Dendritic cell treated with granulocyte-macrophage colony-stimulating factor and Interleukin-4, amounts not matched to agents 40 ng/mL and 50 ng/mL, for 4 days (primary cell): ENCODE data around the gene RPAP2.

Source experiments
- H3K27ac Mint-ChIP-seq: one replicate; pipeline ENCODE4 v1.8.0; 2022; ENCODE audit warnings: mild to moderate bottlenecking, mixed read lengths
- H3K27me3 Mint-ChIP-seq: one replicate; pipeline ENCODE4 v1.8.0; 2022; ENCODE audit warnings: mild to moderate bottlenecking, mixed read lengths
- H3K36me3 Mint-ChIP-seq: one replicate; pipeline ENCODE4 v1.8.0; 2022; ENCODE audit warnings: low read depth, mixed read lengths
- H3K4me1 Mint-ChIP-seq: one replicate; pipeline ENCODE4 v1.8.0; 2022; ENCODE audit warnings: low read depth, mixed read lengths
- H3K4me3 Mint-ChIP-seq: one replicate; pipeline ENCODE4 v1.8.0; 2022; ENCODE audit warnings: mild to moderate bottlenecking, moderate library complexity, mixed read lengths
- H3K9me3 Mint-ChIP-seq: one replicate; pipeline ENCODE4 v1.8.0; 2022; ENCODE audit warnings: mixed read lengths
- intact Hi-C: fragments of 100-400 bp; cut with micrococcal nuclease; formaldehyde crosslinking; loops from one replicate; pipeline ENCODE4 v1.15.0; 2022

RPAP2 gene

DNA sequence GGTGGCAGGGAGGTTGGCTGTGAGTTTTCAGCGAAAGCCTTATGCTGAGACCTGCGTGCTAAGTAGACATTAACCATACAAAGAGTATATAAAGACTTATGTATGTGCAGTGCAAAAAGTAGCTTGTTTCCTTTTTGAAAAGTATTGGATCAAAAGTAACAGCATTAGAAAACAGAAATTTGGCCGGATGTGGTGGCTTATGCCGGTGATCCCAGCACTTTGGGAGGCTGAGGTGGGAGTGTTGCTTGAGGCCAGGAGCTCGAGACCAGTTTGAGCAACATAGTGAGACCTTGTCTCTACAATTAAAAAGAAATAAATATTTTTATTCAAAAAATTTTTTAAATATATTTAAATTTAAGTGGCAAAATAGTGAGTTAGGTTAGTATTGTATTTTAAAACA, 2.2 kb downstream of the RPAP2 start:
- H3K9me3 Mint-ChIP-seq: no peaks in the 10 kb centered on the region
- no peak overlapping the region for H3K27ac Mint-ChIP-seq
- H3K27me3 Mint-ChIP-seq: no peaks in the 10 kb centered on the region
- peaks cover 38% of the 10 kb centered on the region for H3K36me3 Mint-ChIP-seq
- H3K4me1 Mint-ChIP-seq: peaks cover 20% of the 10 kb centered on the region
- H3K4me3 Mint-ChIP-seq: no peak overlapping the region
- intact Hi-C loops: no loop called here

DNA sequence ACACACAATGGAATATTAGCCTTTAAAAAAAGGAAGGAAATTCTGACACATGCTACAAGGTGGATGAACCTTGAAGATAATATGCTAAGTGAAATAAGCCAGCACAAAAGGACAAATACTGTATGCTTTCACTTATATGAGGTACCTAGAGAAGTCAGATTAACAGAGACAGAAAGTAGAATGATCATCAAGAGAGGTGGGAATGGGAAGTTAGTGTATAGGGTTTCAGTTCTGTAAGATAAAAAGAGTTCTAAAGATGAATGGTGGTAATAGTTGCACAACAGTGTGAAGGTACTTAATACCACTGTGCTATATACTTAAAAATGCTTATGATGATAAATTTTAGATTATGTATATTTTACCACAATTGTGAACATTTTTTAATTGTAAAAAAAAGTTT, 7.2 kb downstream of the RPAP2 start:
- no peak overlapping the region for H3K27ac Mint-ChIP-seq

GRCh38 chr1:92307980-92308379, 9.1 kb downstream of the RPAP2 start:
- no peak overlapping the region for H3K27ac Mint-ChIP-seq
- H3K27me3 Mint-ChIP-seq: no peaks in the 10 kb centered on the region
- peaks cover 57% of the 10 kb centered on the region for H3K36me3 Mint-ChIP-seq
- no peak overlapping the region for H3K4me3 Mint-ChIP-seq
- H3K4me1 Mint-ChIP-seq: peaks cover 10% of the 10 kb centered on the region
- intact Hi-C loops: no loop called here
- no peaks in the 10 kb centered on the region for H3K9me3 Mint-ChIP-seq

More for the DNA sequence above, 7.2 kb downstream of the RPAP2 start:
- H3K9me3 Mint-ChIP-seq: no peaks in the 10 kb centered on the region
- H3K4me3 Mint-ChIP-seq: no peak overlapping the region
- peaks cover 8% of the 10 kb centered on the region for H3K4me1 Mint-ChIP-seq
- intact Hi-C loops: no loop called here
- peaks cover 46% of the 10 kb centered on the region for H3K36me3 Mint-ChIP-seq
- H3K27me3 Mint-ChIP-seq: no peaks in the 10 kb centered on the region

- Mint-ChIP-seq H3K27ac (no peak overlapping the region), H3K9me3 (no peaks in the 10 kb centered on the region), H3K4me3 (no peak overlapping the region), H3K4me1 (peaks cover 10% of the 10 kb centered on the region), H3K36me3 (peaks cover 53% of the 10 kb centered on the region), H3K27me3 (no peaks in the 10 kb centered on the region)
- intact Hi-C loops: loop anchor here (5.0 to 10.0 kb wide), 3 partner anchors 175 to 315 kb away; partner anchors contain the start of gene GFI1
Observed at GRCh38 chr1:92310185-92310597, 11.3 kb downstream of the RPAP2 start.

- Mint-ChIP-seq H3K36me3 (peaks cover 39% of the 10 kb centered on the region), H3K9me3 (no peaks in the 10 kb centered on the region), H3K4me3 (no peak overlapping the region), H3K27me3 (no peaks in the 10 kb centered on the region), H3K27ac (no peak overlapping the region), H3K4me1 (peaks cover 5% of the 10 kb centered on the region)
- intact Hi-C loops: loop anchor here (5.0 to 10.0 kb wide), 3 partner anchors 171 to 311 kb away; partner anchors contain the start of gene GFI1
Observed at GRCh38 chr1:92314024-92314423, 15.2 kb downstream of the RPAP2 start.

DNA sequence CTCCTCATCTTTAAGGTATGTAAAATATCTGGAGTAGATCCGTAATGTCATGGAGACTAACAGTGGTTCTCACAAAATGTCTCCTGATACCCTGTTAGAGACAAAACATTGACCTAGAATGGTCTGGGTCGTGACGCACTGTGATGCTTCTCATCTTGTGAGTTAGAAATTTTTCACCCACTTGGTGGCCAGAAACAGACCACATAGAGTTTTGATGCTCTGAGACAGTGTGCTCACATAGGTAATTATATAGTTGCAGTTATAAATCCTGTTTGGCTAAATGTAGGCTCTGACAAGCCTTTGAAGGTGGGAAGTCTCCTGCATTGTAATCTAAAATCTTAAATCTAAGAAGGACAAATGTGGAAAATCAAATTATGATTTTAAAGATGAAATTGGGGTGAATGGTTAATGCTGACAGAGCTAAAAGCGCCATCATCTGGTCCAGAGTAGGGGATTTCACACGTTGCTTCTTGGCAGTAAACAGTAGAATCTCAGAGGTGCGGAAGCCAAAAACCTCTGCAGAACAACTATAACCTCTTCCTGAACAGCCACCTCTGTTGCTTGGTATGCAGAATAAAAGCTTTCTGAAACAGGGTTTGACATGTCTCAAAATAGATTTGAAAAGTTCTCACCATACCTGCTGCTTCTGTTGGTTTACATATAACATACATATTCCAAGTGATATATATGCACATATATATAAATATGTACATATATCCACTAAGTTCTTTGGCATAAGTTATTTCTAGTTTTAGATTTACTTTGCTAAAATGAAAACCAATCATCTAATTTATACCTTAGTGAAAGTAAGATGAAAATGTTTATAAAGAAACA, 17.1 kb downstream of the RPAP2 start:
- H3K27ac Mint-ChIP-seq: no peak overlapping the region
- no peak overlapping the region for H3K4me3 Mint-ChIP-seq
- intact Hi-C loops: loop anchor here (10.0 kb wide), 2 partner anchors 169 to 309 kb away; partner anchors contain the start of gene GFI1
- H3K4me1 Mint-ChIP-seq: peaks cover 2% of the 10 kb centered on the region
- H3K36me3 Mint-ChIP-seq: peaks cover 50% of the 10 kb centered on the region
- H3K27me3 Mint-ChIP-seq: no peaks in the 10 kb centered on the region
- no peaks in the 10 kb centered on the region for H3K9me3 Mint-ChIP-seq

GRCh38 chr1:92317836-92318493, 19.1 kb downstream of the RPAP2 start:
- Mint-ChIP-seq H3K27me3 (no peaks in the 10 kb centered on the region), H3K4me1 (no peaks in the 10 kb centered on the region), H3K9me3 (no peaks in the 10 kb centered on the region), H3K36me3 (peaks cover 52% of the 10 kb centered on the region), H3K4me3 (no peak overlapping the region), H3K27ac (no peak overlapping the region)
- intact Hi-C loops: loop anchor here (10.0 kb wide), 2 partner anchors 167 to 307 kb away; partner anchors contain the start of gene GFI1

DNA sequence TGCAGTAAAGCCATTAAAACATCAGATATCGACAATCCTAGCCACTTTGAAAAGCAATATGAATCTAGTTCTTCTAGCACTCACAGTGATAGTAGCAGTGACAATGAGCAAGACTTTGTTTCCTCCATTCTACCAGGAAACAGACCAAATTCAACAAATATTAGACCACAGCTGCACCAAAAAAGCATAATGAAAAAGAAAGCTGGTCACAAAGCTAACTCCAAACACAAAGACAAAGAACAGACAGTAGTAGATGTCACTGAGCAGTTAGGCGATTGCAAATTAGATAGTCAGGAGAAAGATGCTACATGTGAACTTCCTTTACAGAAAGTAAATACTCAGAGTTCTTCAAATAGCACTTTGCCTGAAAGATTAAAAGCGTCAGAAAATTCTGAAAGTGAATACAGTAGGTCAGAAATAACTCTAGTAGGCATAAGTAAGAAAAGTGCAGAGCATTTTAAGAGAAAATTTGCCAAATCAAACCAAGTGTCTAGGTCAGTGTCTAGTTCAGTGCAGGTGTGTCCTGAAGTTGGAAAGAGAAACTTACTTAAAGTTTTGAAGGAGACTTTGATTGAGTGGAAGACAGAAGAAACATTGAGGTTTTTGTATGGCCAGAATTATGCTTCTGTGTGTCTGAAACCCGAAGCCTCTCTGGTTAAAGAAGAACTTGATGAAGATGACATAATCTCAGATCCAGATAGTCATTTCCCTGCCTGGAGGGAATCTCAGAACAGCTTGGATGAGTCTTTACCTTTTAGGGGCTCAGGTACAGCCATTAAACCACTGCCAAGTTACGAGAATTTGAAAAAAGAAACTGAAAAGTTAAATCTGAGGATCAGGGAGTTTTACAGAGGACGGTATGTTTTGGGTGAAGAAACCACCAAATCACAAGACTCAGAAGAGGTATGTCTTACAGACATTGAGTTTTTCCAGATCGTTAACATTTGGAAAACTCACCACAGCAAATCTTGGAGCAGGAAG, 24.9 kb downstream of the RPAP2 start:
- Mint-ChIP-seq H3K4me3 (no peak overlapping the region), H3K4me1 (no peaks in the 10 kb centered on the region), H3K27me3 (no peaks in the 10 kb centered on the region), H3K27ac (no peak overlapping the region), H3K9me3 (peaks cover 30% of the 10 kb centered on the region), H3K36me3 (peaks cover 91% of the 10 kb centered on the region)
- intact Hi-C loops: no loop called here

- Mint-ChIP-seq H3K4me3 (no peak overlapping the region), H3K27ac (no peak overlapping the region), H3K9me3 (peaks cover 36% of the 10 kb centered on the region), H3K27me3 (no peaks in the 10 kb centered on the region), H3K4me1 (no peaks in the 10 kb centered on the region), H3K36me3 (peaks cover 88% of the 10 kb centered on the region)
- intact Hi-C loops: no loop called here
Observed at GRCh38 chr1:92324784-92325183, 25.9 kb downstream of the RPAP2 start.

- H3K4me1 Mint-ChIP-seq: no peaks in the 10 kb centered on the region
- intact Hi-C loops: no loop called here
- peaks cover 71% of the 10 kb centered on the region for H3K36me3 Mint-ChIP-seq
- peaks cover 36% of the 10 kb centered on the region for H3K9me3 Mint-ChIP-seq
- H3K27me3 Mint-ChIP-seq: no peaks in the 10 kb centered on the region
- no peak overlapping the region for H3K4me3 Mint-ChIP-seq
- no peak overlapping the region for H3K27ac Mint-ChIP-seq
Observed at GRCh38 chr1:92326681-92327080, 27.8 kb downstream of the RPAP2 start.

DNA sequence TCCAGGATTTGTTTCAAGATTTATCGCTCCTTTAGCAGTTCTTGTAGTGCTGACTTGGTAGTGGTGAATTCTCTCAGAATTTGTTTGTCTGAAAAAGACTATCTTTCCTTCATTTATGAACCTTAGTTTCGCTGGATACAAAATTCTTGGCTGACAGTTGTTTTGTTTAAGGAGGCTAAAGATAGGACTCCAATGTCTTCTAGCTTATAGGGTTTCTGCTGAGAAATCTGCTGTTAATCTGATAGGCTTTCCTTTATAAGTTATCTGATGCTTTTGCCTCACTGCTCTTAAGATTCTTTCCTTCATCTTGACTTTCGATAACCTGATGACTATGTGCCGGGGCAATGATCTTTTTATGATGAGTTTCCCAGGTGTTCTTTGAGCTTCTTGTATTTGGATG, 28.9 kb downstream of the RPAP2 start:
- Mint-ChIP-seq H3K4me1 (no peaks in the 10 kb centered on the region), H3K4me3 (no peak overlapping the region), H3K9me3 (peaks cover 36% of the 10 kb centered on the region), H3K27ac (no peak overlapping the region), H3K36me3 (peaks cover 63% of the 10 kb centered on the region), H3K27me3 (no peaks in the 10 kb centered on the region)
- intact Hi-C loops: no loop called here

DNA sequence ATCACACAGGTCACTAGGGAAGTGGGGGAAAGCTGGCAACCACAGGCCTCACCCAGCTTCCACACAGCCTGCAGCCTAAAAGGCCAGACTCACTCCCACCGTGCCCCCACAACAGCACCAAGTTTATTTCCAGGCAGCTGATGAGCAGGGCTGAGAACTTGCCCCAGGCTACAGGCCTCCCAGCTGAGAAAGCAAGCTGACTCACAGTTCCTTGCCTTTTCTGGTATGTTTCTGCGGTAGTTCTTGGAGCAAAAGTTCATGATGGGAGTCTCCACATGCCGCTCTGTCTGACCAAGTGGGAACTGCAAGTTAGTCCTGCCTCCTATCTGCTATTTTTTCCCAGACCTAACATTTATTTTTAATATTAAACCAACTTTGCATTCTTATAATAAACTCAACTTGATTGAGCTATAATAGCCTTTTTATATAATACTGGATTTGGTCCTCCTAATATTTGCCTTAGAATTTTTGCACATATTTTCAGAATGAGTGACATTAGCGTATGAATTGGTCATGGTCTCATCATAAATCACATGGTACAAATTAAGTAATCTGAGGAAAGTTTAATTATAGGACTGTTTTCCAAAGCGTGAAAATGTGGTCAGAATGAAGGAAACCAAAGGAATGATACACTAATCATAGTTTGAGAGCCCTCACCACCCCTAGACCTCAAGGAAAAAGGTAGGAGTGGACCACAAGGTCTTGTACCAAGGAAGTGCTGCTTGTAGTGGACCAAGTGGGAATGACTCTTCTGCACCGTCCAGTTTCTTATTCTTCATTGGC, 30.7 kb downstream of the RPAP2 start:
- peaks cover 36% of the 10 kb centered on the region for H3K9me3 Mint-ChIP-seq
- intact Hi-C loops: no loop called here
- no peaks in the 10 kb centered on the region for H3K4me1 Mint-ChIP-seq
- peaks cover 61% of the 10 kb centered on the region for H3K36me3 Mint-ChIP-seq
- no peak overlapping the region for H3K27ac Mint-ChIP-seq
- no peaks in the 10 kb centered on the region for H3K27me3 Mint-ChIP-seq
- H3K4me3 Mint-ChIP-seq: no peak overlapping the region

DNA sequence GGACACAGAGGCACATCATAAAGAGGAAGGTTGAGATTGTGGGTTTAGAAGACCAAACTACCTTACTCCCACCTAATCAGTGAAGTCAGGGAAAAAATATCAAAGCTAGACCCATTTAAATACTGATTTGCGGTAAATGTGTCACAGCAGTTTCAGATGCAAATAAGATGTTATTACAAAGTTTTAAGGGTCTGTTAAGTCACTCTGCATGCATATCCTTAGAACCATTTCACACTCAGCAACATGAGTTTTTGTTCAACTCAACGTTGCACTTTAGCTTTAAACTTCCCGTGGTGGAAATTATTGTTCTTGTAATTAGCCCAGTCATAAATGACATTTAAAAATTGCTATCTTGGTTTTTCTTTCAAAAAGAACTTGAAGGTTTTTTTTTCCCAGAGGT, 34.8 kb downstream of the RPAP2 start:
- H3K27ac Mint-ChIP-seq: no peak overlapping the region

More for the DNA sequence above, 34.8 kb downstream of the RPAP2 start:
- Mint-ChIP-seq H3K36me3 (peaks cover 32% of the 10 kb centered on the region), H3K9me3 (peaks cover 7% of the 10 kb centered on the region), H3K4me1 (no peaks in the 10 kb centered on the region), H3K27me3 (no peaks in the 10 kb centered on the region), H3K4me3 (no peak overlapping the region)
- intact Hi-C loops: no loop called here
